ENCODE results near the gene CCDC24. TPM values are rescaled to one million over a fixed set of nuclear protein-coding genes. Genes with fewer than 3 reads are reported as not detected.

Gene CCDC24
- total RNA-seq, 2 experiments from 2014 or later = 0.71 to 1.3 TPM

- Mint-ChIP-seq H3K27me3 (no peaks in the 10 kb centered on the region), H3K4me3 (no peak overlapping the region), H3K36me3 (ENCODE audit: low read depth) (no peaks in the 10 kb centered on the region), H3K9me3 (no peaks in the 10 kb centered on the region), H3K4me1 (peaks cover 7% of the 10 kb centered on the region), H3K27ac (no peak overlapping the region)
- DNase-seq = no peak
- ChIA-PET POLR2A (no interaction called here), CTCF (interaction anchor here (0.5 to 2.0 kb wide), 2 partner anchors 50 to 432 kb away, joined by 3 to 6 read pairs; no protein-coding TSS in a partner anchor)
Observed at GRCh38 chr1:43986712-43987111, 4.7 kb upstream of the CCDC24 start.

- CTCF ChIA-PET = interaction anchor here (1.2 to 2.0 kb wide), 2 partner anchors 49 to 53 kb away, joined by 3 to 6 read pairs; partner anchors contain the start of gene ARTN
- POLR2A ChIA-PET = no interaction called here
- Mint-ChIP-seq H3K4me1 (peaks cover 13% of the 10 kb centered on the region), H3K9me3 (no peaks in the 10 kb centered on the region), H3K4me3 (no peak overlapping the region), H3K36me3 (ENCODE audit: low read depth) (no peaks in the 10 kb centered on the region), H3K27ac (no peak overlapping the region), H3K27me3 (no peaks in the 10 kb centered on the region)
- no peak for DNase-seq
Observed at GRCh38 chr1:43987159-43987902, 4.1 kb upstream of the CCDC24 start.

- Mint-ChIP-seq H3K27me3 (no peaks in the 10 kb centered on the region), H3K27ac (no peak overlapping the region), H3K9me3 (no peaks in the 10 kb centered on the region), H3K4me3 (peak overlapping the region; percentile 90), H3K36me3 (ENCODE audit: low read depth) (no peaks in the 10 kb centered on the region), H3K4me1 (peaks cover 21% of the 10 kb centered on the region)
- ChIA-PET POLR2A (no interaction called here), CTCF (interaction anchor here (0.7 to 1.6 kb wide), 3 partner anchors 15 to 57 kb away, joined by 3 to 4 read pairs (median 3); partner anchors contain the start of gene ARTN)
- DNase-seq = no peak
Observed at GRCh38 chr1:43990271-43991199, 864 bp upstream of the CCDC24 start.

GRCh38 chr1:43991200-43991475 is 261 bp upstream of the CCDC24 start:
- Mint-ChIP-seq H3K4me3 (peak overlapping the region; percentile 90), H3K4me1 (peaks cover 21% of the 10 kb centered on the region), H3K27me3 (no peaks in the 10 kb centered on the region), H3K36me3 (ENCODE audit: low read depth) (no peaks in the 10 kb centered on the region), H3K9me3 (no peaks in the 10 kb centered on the region), H3K27ac (no peak overlapping the region)
- CTCF ChIA-PET = interaction anchor here (1.2 to 1.6 kb wide), 2 partner anchors 16 to 19 kb away, joined by 3 to 4 read pairs; no protein-coding TSS in a partner anchor
- DNase-seq = no peak
- POLR2A ChIA-PET = no interaction called here

- no peaks in the 10 kb centered on the region for H3K36me3 Mint-ChIP-seq (ENCODE audit: low read depth)
- H3K9me3 Mint-ChIP-seq = no peaks in the 10 kb centered on the region
- H3K4me3 Mint-ChIP-seq = peak overlapping the region; percentile 90
- peak overlapping the region; percentile 20 for H3K27ac Mint-ChIP-seq
- DNase-seq = no peak
- no peaks in the 10 kb centered on the region for H3K27me3 Mint-ChIP-seq
- ChIA-PET POLR2A (no interaction called here), CTCF (interaction anchor here (0.5 to 1.0 kb wide), 2 partner anchors 44 to 1003 kb away, joined by 3 read pairs; no protein-coding TSS in a partner anchor)
- H3K4me1 Mint-ChIP-seq = peaks cover 21% of the 10 kb centered on the region
Observed at GRCh38 chr1:43992232-43992995, 1.0 kb downstream of the CCDC24 start.

GRCh38 chr1:43993206-43993914 is 2.0 kb downstream of the CCDC24 start:
- Mint-ChIP-seq H3K4me3 (no peak overlapping the region), H3K4me1 (peaks cover 24% of the 10 kb centered on the region), H3K36me3 (ENCODE audit: low read depth) (no peaks in the 10 kb centered on the region), H3K27ac (no peak overlapping the region), H3K9me3 (no peaks in the 10 kb centered on the region), H3K27me3 (no peaks in the 10 kb centered on the region)
- no peak for DNase-seq
- CTCF ChIA-PET = interaction anchor here (0.6 to 1.1 kb wide), 4 partner anchors 25 to 116 kb away, joined by 3 to 4 read pairs (median 3); no protein-coding TSS in a partner anchor
- POLR2A ChIA-PET = no interaction called here

GRCh38 chr1:43994071-43994470 is 2.7 kb downstream of the CCDC24 start:
- DNase-seq = no peak
- no peak overlapping the region for H3K4me3 Mint-ChIP-seq
- ChIA-PET POLR2A (no interaction called here), CTCF (interaction anchor here (0.6 to 1.1 kb wide), 4 partner anchors 15 to 59 kb away, joined by 3 to 4 read pairs (median 3); partner anchors contain the start of gene B4GALT2)
- no peaks in the 10 kb centered on the region for H3K9me3 Mint-ChIP-seq
- no peak overlapping the region for H3K27ac Mint-ChIP-seq
- H3K27me3 Mint-ChIP-seq = no peaks in the 10 kb centered on the region
- H3K36me3 Mint-ChIP-seq (ENCODE audit: low read depth) = no peaks in the 10 kb centered on the region
- H3K4me1 Mint-ChIP-seq = peaks cover 27% of the 10 kb centered on the region

GRCh38 chr1:43994794-43995790 is 3.7 kb downstream of the CCDC24 start:
- Mint-ChIP-seq H3K36me3 (ENCODE audit: low read depth) (no peaks in the 10 kb centered on the region), H3K4me1 (peaks cover 32% of the 10 kb centered on the region), H3K27me3 (no peaks in the 10 kb centered on the region), H3K9me3 (no peaks in the 10 kb centered on the region), H3K27ac (no peak overlapping the region), H3K4me3 (no peak overlapping the region)
- ChIA-PET POLR2A (no interaction called here), CTCF (interaction anchor here (0.6 to 0.8 kb wide), 3 partner anchors 11 to 41 kb away, joined by 3 to 4 read pairs (median 3); partner anchors contain the start of gene B4GALT2)
- no peak for DNase-seq

- no peak for DNase-seq
- POLR2A ChIA-PET = no interaction called here
- no peak overlapping the region for H3K27ac Mint-ChIP-seq
- peaks cover 29% of the 10 kb centered on the region for H3K4me1 Mint-ChIP-seq
- no peaks in the 10 kb centered on the region for H3K27me3 Mint-ChIP-seq
- H3K36me3 Mint-ChIP-seq (ENCODE audit: low read depth) = no peaks in the 10 kb centered on the region
- CTCF ChIA-PET = interaction anchor here (0.6 kb wide), 1 partner anchor 10 kb away, joined by 3 read pairs; no protein-coding TSS in a partner anchor
- H3K9me3 Mint-ChIP-seq = no peaks in the 10 kb centered on the region
- H3K4me3 Mint-ChIP-seq = no peak overlapping the region
Observed at GRCh38 chr1:43995984-43996732, 4.8 kb downstream of the CCDC24 start.

- no peaks in the 10 kb centered on the region for H3K9me3 Mint-ChIP-seq
- no peak overlapping the region for H3K4me3 Mint-ChIP-seq
Observed at GRCh38 chr1:43996733-43997115, 5.3 kb downstream of the CCDC24 start.

More at GRCh38 chr1:43996733-43997115, 5.3 kb downstream of the CCDC24 start:
- ChIA-PET POLR2A (no interaction called here), CTCF (no interaction called here)
- no peaks in the 10 kb centered on the region for H3K27me3 Mint-ChIP-seq
- peaks cover 25% of the 10 kb centered on the region for H3K4me1 Mint-ChIP-seq
- no peaks in the 10 kb centered on the region for H3K36me3 Mint-ChIP-seq (ENCODE audit: low read depth)
- DNase-seq = no peak
- no peak overlapping the region for H3K27ac Mint-ChIP-seq
